ENCODE measurements around the gene PGAP6. TPM values are rescaled to one million over a fixed set of nuclear protein-coding genes. Genes with fewer than 3 reads are reported as not detected.
A peak's percentile ranks its signal among the peaks of the same experiment; 100 is the strongest.

PGAP6 gene
- total and polyA plus RNA-seq, 2 of the 13 experiments (the other 11 are each of a cell fraction or from before 2014, with no cell fraction given): 52.7 to 136 TPM

GRCh38 chr16:370443-370842 is 11.3 kb downstream of the PGAP6 start, which contains the start of gene MRPL28 (continued):
- TF ChIP-seq ZNF18 (CRISPR knock-in tag; IDR thresholded peaks at IDR 0.05; ENCODE audit: insufficient replicate concordance): no peak
- TF ChIP-seq ZBTB40 (IDR thresholded peaks at IDR 0.05): peak; percentile 76
- no peak for TF ChIP-seq ZBTB40 (CRISPR knock-in tag; IDR thresholded peaks at IDR 0.05)
- TF ChIP-seq ZNF317 (CRISPR knock-in tag; IDR thresholded peaks at IDR 0.05): no peak
- no peak for TF ChIP-seq RFX5 (IDR thresholded peaks at IDR 0.05; ENCODE audit: low read depth, low read length)
- TF ChIP-seq NFYB (CRISPR knock-in tag; IDR thresholded peaks at IDR 0.05): peak; percentile 91
- no peak for TF ChIP-seq USF2 (IDR thresholded peaks at IDR 0.05; ENCODE audit: low read depth, low read length)
- TF ChIP-seq USF2 (CRISPR knock-in tag; IDR thresholded peaks at IDR 0.05; ENCODE audit: borderline replicate concordance): no peak
- TF ChIP-seq NR2F6 (IDR thresholded peaks at IDR 0.05): no peak
- TF ChIP-seq NR2F6 (CRISPR knock-in tag; IDR thresholded peaks at IDR 0.05): 0 out of 2 replicates have a peak, but pooled peaks have one; percentile 25
- TF ChIP-seq GFI1 (CRISPR knock-in tag; IDR thresholded peaks at IDR 0.05; ENCODE audit: borderline replicate concordance): no peak
- no peak for TF ChIP-seq DPF2 (CRISPR knock-in tag; IDR thresholded peaks at IDR 0.05; ENCODE audit: borderline replicate concordance, low read depth)
- TF ChIP-seq GATAD1 (CRISPR knock-in tag; IDR thresholded peaks at IDR 0.05): peak; percentile 68
- TF ChIP-seq FOXO4 (CRISPR knock-in tag; conservative IDR thresholded peaks at IDR 0.05): no peak
- peak; percentile 82 for TF ChIP-seq HNRNPLL (IDR thresholded peaks at IDR 0.05; ENCODE audit: low read depth, low read length, poor library complexity, severe bottlenecking)
- TF ChIP-seq PREB (CRISPR knock-in tag; IDR thresholded peaks at IDR 0.05): no peak
